ENCODE results near the gene OPALIN.

- TF ChIP-seq CTCF (IDR thresholded peaks at IDR 0.05): no peak
- no peak for TF ChIP-seq JUND (IDR thresholded peaks at IDR 0.05)
- TF ChIP-seq EZH2phosphoT487 (IDR thresholded peaks at IDR 0.05; ENCODE audit: borderline replicate concordance, low read depth): no peak
- no peak for TF ChIP-seq TAF1 (IDR thresholded peaks at IDR 0.05; ENCODE audit: borderline replicate concordance, low read depth, low read length)
Observed at GRCh38 chr10:96301616-96302015, 57.2 kb downstream of the OPALIN start.
